ENCODE results near the gene SF3A2. TPM values are rescaled to one million over a fixed set of nuclear protein-coding genes. Genes with fewer than 3 reads are reported as not detected.

Gene SF3A2
- total and polyA plus RNA-seq, 5 experiments from 2014 or later, result 16.3 to 162 (median 33.5) TPM

GRCh38 chr19:2239771-2240770, 3.4 kb downstream of the SF3A2 start:
- peaks cover 0 to 4% (median 0%) of the 10 kb centered on the region in 5 donors for H3K27me3 Mint-ChIP-seq
- no peaks in the 10 kb centered on the region for H3K9me3 Mint-ChIP-seq
- ATAC-seq (peak; percentile 13 to 14), DNase-seq (peak in 5 of 10 donors; percentile 32 to 61 (median 51))
- POLR2A ChIA-PET, result interaction anchor here (0.5 to 13.1 kb wide), 17 partner anchors 12 to 1751 kb away, joined by 3 to 262 read pairs (median 5); partner anchors contain the start of genes AMH, DOT1L, GADD45B and JSRP1
- peak overlapping the region; percentile 86 to 100 (median 92) for H3K27ac Mint-ChIP-seq
- H3K4me1 Mint-ChIP-seq, result peaks cover 43 to 72% (median 65%) of the 10 kb centered on the region in 4 donors
- H3K4me3 Mint-ChIP-seq, result peak overlapping the region; percentile 87 to 100 (median 99)
- peaks cover 3 to 41% (median 16%) of the 10 kb centered on the region in 3 donors for H3K36me3 Mint-ChIP-seq

DNA sequence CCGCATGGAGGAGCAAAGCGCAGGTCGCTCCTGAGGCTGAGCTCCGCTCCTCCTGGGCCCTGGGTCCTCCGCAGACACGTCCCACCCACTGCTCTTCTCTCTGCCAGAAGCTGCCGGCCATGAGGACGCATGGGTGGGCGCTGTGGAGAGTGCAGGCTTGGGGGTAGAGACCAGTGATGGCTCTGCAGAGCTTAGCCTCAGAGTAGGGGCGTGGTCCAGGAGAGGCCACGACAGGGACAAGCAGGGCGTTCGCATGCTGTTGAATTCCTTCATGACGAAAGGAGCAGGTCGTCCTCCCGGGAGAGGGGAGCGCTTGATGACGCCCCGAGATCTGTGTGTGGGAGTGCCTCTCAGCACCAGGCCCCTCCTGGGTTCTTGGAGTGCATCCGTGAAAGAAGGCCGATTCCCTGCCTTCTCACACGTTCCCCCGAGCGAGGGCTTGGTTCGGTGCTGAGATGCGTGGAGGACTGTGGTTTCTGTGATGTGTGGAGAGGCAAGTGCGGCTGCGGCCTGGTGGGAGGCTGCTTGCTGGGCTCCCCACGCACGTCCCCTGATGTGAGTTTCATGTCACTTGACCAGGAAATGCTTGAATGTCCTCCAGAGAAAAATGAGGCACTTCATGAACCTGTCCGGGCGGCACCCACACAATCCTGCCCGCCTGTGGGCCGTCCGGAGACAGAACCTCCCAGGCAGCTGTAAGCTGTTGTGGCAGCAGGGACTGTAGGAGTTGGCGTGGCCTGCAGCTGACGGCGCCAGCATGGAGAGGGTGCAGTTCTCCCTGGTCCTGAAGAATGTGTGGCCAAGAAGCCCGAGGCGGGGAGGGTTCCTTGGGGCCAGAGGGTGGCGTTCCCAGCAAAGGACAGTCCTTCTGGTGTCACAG, 4.5 kb downstream of the SF3A2 start:
- Mint-ChIP-seq H3K4me3 (peak overlapping the region; percentile 87 to 100 (median 99)), H3K36me3 (peaks cover 3 to 50% (median 16%) of the 10 kb centered on the region in 3 donors), H3K9me3 (no peaks in the 10 kb centered on the region), H3K27ac (peak overlapping the region in 9 of 10 donors; percentile 86 to 100 (median 92)), H3K27me3 (peaks cover 0 to 4% (median 0%) of the 10 kb centered on the region in 5 donors), H3K4me1 (peaks cover 41 to 65% (median 61%) of the 10 kb centered on the region in 4 donors)
- ATAC-seq, result no peak
- DNase-seq, result no peak
- POLR2A ChIA-PET, result interaction anchor here (0.6 to 13.1 kb wide), 8 partner anchors 11 to 819 kb away, joined by 3 to 262 read pairs (median 6); partner anchors contain the start of genes AMH, GADD45B and JSRP1

GRCh38 chr19:2242092-2242537, 5.5 kb downstream of the SF3A2 start:
- POLR2A ChIA-PET, result interaction anchor here (5.8 to 13.1 kb wide), 3 partner anchors 10 to 30 kb away, joined by 74 to 262 read pairs (median 147); partner anchors contain the start of genes AMH and JSRP1

DNA sequence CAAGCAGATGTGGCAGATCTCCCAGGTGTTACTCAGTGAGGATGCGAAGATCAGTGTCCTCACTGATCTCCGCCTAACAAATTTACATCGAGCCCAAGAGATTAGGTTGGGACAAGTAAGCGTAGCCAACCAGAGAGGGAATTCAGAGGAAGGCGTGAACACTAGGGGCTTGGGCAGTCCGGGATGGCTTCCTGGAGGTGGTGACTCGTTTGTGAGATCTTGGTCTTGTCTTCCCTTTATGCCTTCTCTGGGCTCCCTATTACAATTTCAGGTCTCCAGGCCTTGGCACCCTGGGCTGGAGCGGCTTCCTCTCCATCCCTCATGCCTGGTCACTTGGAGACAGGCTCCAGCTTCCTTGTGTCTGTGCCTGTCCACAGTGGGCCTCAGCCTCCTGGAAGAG, 6.2 kb downstream of the SF3A2 start:
- Mint-ChIP-seq H3K27ac (peak overlapping the region in 6 of 10 donors; percentile 25 to 62 (median 54)), H3K4me1 (peaks cover 32 to 52% (median 50%) of the 10 kb centered on the region in 4 donors), H3K36me3 (peaks cover 0 to 49% (median 11%) of the 10 kb centered on the region in 3 donors), H3K9me3 (no peaks in the 10 kb centered on the region), H3K4me3 (peak overlapping the region in 8 of 10 donors; percentile 4 to 71 (median 36)), H3K27me3 (no peaks in the 10 kb centered on the region)
- DNase-seq (no peak), ATAC-seq (no peak)
- POLR2A ChIA-PET, result interaction anchor here (0.5 to 8.1 kb wide), 7 partner anchors 9 to 30 kb away, joined by 3 to 147 read pairs (median 5); partner anchors contain the start of genes AMH and JSRP1

More at GRCh38 chr19:2242092-2242537, 5.5 kb downstream of the SF3A2 start:
- Mint-ChIP-seq H3K4me3 (peak overlapping the region in 9 of 10 donors; percentile 22 to 99 (median 63)), H3K9me3 (no peaks in the 10 kb centered on the region), H3K27me3 (no peaks in the 10 kb centered on the region), H3K36me3 (peaks cover 0 to 49% (median 11%) of the 10 kb centered on the region in 3 donors), H3K4me1 (peaks cover 35 to 58% (median 56%) of the 10 kb centered on the region in 4 donors), H3K27ac (peak overlapping the region in 5 of 10 donors; percentile 25 to 100 (median 52))
- DNase-seq (no peak), ATAC-seq (no peak)

GRCh38 chr19:2243274-2244124, 6.9 kb downstream of the SF3A2 start:
- DNase-seq (no peak), ATAC-seq (no peak)
- POLR2A ChIA-PET, result interaction anchor here (0.5 to 2.7 kb wide), 8 partner anchors 9 to 364 kb away, joined by 3 to 14 read pairs (median 4); no protein-coding TSS in a partner anchor
- H3K27ac Mint-ChIP-seq, result no peak overlapping the region
- no peaks in the 10 kb centered on the region for H3K9me3 Mint-ChIP-seq
- peaks cover 29 to 45% (median 43%) of the 10 kb centered on the region in 4 donors for H3K4me1 Mint-ChIP-seq
- H3K4me3 Mint-ChIP-seq, result peak overlapping the region in 2 of 10 donors; percentile 34 to 36
- H3K36me3 Mint-ChIP-seq, result peaks cover 0 to 44% (median 11%) of the 10 kb centered on the region in 3 donors
- H3K27me3 Mint-ChIP-seq, result no peaks in the 10 kb centered on the region

GRCh38 chr19:2244125-2244411, 7.4 kb downstream of the SF3A2 start:
- no peak overlapping the region for H3K27ac Mint-ChIP-seq
- ATAC-seq (no peak), DNase-seq (no peak)
- no peaks in the 10 kb centered on the region for H3K9me3 Mint-ChIP-seq
- no peaks in the 10 kb centered on the region for H3K27me3 Mint-ChIP-seq
- H3K4me1 Mint-ChIP-seq, result peaks cover 27 to 39% (median 37%) of the 10 kb centered on the region in 4 donors
- no peak overlapping the region for H3K4me3 Mint-ChIP-seq
- POLR2A ChIA-PET, result interaction anchor here (0.9 to 2.7 kb wide), 5 partner anchors 9 to 45 kb away, joined by 3 to 14 read pairs (median 5); no protein-coding TSS in a partner anchor
- H3K36me3 Mint-ChIP-seq, result peaks cover 0 to 42% (median 11%) of the 10 kb centered on the region in 3 donors

DNA sequence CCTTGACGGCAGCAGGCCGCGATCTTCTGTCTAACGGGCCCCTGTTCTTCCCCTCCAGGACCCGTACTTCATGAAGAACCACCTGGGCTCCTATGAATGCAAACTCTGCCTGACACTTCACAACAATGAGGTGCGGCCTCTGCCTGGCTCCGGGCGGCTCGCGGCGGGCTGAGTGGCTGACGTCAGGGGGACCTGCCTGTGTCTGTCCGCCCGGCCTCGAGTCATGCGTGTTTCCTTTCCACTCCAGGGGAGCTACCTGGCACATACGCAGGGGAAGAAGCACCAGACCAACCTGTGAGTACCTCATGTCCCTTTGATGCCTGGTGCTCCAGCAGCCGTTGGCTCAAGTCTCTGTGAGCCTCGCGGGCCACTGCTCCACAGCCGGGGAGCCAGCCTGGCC, 7.9 kb downstream of the SF3A2 start:
- Mint-ChIP-seq H3K4me3 (no peak overlapping the region), H3K4me1 (peaks cover 25 to 35% (median 33%) of the 10 kb centered on the region in 4 donors), H3K9me3 (no peaks in the 10 kb centered on the region), H3K27ac (no peak overlapping the region), H3K36me3 (peaks cover 0 to 41% (median 9%) of the 10 kb centered on the region in 3 donors), H3K27me3 (no peaks in the 10 kb centered on the region)
- POLR2A ChIA-PET, result interaction anchor here (1.4 to 2.7 kb wide), 4 partner anchors 8 to 28 kb away, joined by 4 to 14 read pairs (median 6); no protein-coding TSS in a partner anchor
- ATAC-seq (no peak), DNase-seq (no peak)

GRCh38 chr19:2245273-2245672, 8.6 kb downstream of the SF3A2 start:
- Mint-ChIP-seq H3K36me3 (peaks cover 0 to 38% (median 7%) of the 10 kb centered on the region in 3 donors), H3K27me3 (no peaks in the 10 kb centered on the region), H3K4me3 (no peak overlapping the region), H3K4me1 (peaks cover 18 to 29% (median 25%) of the 10 kb centered on the region in 4 donors), H3K9me3 (no peaks in the 10 kb centered on the region), H3K27ac (no peak overlapping the region)
- DNase-seq (no peak), ATAC-seq (no peak)
- POLR2A ChIA-PET, result interaction anchor here (1.2 to 2.7 kb wide), 3 partner anchors 8 to 24 kb away, joined by 3 to 14 read pairs (median 3); no protein-coding TSS in a partner anchor

DNA sequence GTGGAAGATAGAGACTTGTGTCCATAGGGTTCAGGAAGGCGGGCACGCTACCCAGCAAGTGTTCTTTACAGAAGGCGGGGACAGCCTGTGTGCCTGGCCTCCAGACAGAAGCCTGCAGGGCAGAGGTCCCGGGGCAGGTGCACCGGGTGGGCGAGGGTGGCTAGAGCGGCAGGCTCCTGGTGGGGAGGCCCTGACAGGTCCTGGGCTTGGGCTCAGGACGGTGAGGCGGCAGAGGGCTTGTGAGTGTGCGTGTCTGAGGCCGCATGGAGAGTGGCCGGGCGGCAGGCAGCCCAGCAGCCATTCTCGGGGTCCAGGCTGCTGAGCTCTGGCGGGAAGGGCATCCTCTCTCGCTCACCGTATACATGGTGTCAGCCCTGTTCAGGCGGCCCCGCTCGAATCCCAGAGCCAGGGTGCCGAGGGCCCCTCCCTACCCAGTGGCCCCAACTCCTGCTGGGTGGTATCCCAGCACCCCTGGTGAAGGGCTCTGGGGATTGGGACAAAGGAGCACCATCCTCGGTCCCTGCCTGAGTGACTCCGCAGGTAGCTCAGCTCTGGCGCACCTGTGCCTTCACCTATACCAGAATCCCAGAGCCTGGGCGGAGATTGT, 9.5 kb downstream of the SF3A2 start:
- Mint-ChIP-seq H3K36me3 (peaks cover 0 to 36% (median 7%) of the 10 kb centered on the region in 3 donors), H3K27me3 (no peaks in the 10 kb centered on the region), H3K27ac (no peak overlapping the region), H3K9me3 (no peaks in the 10 kb centered on the region), H3K4me3 (no peak overlapping the region), H3K4me1 (peaks cover 14 to 21% (median 17%) of the 10 kb centered on the region in 4 donors)
- DNase-seq, result no peak
- POLR2A ChIA-PET, result interaction anchor here (0.5 to 1.2 kb wide), 4 partner anchors 9 to 89 kb away, joined by 3 read pairs; no protein-coding TSS in a partner anchor
- ATAC-seq, result no peak

- ATAC-seq (no peak), DNase-seq (no peak)
- POLR2A ChIA-PET, result no interaction called here
- Mint-ChIP-seq H3K4me1 (peaks cover 8 to 15% (median 11%) of the 10 kb centered on the region in 4 donors), H3K27me3 (peaks cover 0 to 2% (median 0%) of the 10 kb centered on the region in 5 donors), H3K4me3 (no peak overlapping the region), H3K27ac (no peak overlapping the region), H3K36me3 (peaks cover 0 to 33% (median 7%) of the 10 kb centered on the region in 3 donors), H3K9me3 (no peaks in the 10 kb centered on the region)
Measured at GRCh38 chr19:2246801-2247361, 10.3 kb downstream of the SF3A2 start.

Measured in naive thymus-derived CD8-positive, alpha-beta T cell (primary cell).